Esophagus squamous epithelium (tissue), 4 donors: Measurements from ENCODE around the gene TMEM236.

Source experiments
- POLR2A ChIP-seq, 4 donors: fragments of 450-650 bp; IDR thresholded peaks; one replicate each; pipeline ENCODE4 v1.6.1; 2017; ENCODE audit warnings: antibody characterized with exemption in 4 of 4, mild to moderate bottlenecking in 4 of 4, moderate library complexity in 3 of 4
- TF ChIP-seq, protein P1 (sequence below), 6 experiments: fragments of 450-650 bp in 4 of 6; fragments of 200-600 bp in 2 of 6; sonication (generic) in 2 of 6; IDR thresholded peaks; one replicate each; pipeline ENCODE4 v1.5.1; 2016 to 2019; ENCODE audit warnings: antibody characterized with exemption in 6 of 6, mild to moderate bottlenecking in 4 of 6, moderate library complexity in 4 of 6

DNA sequence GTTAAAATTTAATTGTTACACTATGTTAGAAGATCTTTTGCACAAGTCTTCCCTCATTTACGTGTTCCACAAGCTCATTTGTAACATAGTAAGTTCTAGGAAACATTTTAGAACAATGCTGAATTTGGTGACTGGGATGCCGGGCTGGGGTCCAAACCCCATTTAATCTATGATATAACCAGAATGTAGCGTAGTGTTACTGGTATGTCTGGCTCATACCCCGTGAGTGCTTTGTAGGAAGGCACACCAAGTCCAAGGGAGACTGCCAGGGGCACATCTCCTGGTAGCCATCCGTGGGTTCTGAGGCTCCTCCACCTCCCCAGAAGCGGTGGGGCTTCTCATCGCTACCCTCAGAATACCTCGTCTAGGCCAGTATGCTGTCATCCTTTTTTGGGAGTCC lies 21.3 kb upstream of the TMEM236 start:
- TF ChIP-seq, protein P1, sequence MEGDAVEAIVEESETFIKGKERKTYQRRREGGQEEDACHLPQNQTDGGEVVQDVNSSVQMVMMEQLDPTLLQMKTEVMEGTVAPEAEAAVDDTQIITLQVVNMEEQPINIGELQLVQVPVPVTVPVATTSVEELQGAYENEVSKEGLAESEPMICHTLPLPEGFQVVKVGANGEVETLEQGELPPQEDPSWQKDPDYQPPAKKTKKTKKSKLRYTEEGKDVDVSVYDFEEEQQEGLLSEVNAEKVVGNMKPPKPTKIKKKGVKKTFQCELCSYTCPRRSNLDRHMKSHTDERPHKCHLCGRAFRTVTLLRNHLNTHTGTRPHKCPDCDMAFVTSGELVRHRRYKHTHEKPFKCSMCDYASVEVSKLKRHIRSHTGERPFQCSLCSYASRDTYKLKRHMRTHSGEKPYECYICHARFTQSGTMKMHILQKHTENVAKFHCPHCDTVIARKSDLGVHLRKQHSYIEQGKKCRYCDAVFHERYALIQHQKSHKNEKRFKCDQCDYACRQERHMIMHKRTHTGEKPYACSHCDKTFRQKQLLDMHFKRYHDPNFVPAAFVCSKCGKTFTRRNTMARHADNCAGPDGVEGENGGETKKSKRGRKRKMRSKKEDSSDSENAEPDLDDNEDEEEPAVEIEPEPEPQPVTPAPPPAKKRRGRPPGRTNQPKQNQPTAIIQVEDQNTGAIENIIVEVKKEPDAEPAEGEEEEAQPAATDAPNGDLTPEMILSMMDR (IDR thresholded peaks at IDR 0.05): no peak
- TF ChIP-seq POLR2A (IDR thresholded peaks at IDR 0.05): no peak
